Activated CD8-positive, alpha-beta memory T cell treated with anti-CD3 and anti-CD28 coated beads, Interleukin-2, amount 50 U/mL, for 48 hours (primary cell): ENCODE data around the gene RNASE12.
"Not testable (repeated sequence)": the region's sequence is repeated elsewhere in the genome, so short reads cannot be mapped to it uniquely, and the experiment has no call there.

ENCODE experiments used
- DNase-seq: peaks from one replicate; pipeline ENCODE4 v3.0.0-alpha.2; 2020

The RNASE12 gene, protein sequence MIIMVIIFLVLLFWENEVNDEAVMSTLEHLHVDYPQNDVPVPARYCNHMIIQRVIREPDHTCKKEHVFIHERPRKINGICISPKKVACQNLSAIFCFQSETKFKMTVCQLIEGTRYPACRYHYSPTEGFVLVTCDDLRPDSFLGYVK

DNA sequence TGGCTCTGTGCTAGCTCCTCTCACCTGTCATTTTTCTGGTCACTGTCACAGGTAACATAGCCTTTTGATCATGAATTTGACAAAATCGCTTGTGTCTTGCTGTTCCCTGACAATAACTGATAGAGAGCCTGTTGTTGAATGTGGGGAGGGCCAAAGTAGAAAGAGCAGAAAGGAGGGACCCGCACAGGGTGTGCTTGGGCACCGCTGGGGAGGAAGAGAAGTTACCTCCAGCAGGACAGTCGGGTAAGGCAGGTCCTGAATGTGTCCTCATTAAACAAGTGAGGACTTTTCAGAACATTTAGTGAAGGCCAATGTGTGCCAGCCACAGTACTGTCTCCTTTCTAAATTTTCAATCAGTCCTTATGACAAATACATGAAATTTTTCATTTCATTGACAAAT is at the start of gene RNASE12:
Gene RNASE12 (minus strand): TSS at position 142 of the 400 bp plus-strand sequence. CDS start 653 bp downstream, outside the sequence.
- no peak for DNase-seq

DNA sequence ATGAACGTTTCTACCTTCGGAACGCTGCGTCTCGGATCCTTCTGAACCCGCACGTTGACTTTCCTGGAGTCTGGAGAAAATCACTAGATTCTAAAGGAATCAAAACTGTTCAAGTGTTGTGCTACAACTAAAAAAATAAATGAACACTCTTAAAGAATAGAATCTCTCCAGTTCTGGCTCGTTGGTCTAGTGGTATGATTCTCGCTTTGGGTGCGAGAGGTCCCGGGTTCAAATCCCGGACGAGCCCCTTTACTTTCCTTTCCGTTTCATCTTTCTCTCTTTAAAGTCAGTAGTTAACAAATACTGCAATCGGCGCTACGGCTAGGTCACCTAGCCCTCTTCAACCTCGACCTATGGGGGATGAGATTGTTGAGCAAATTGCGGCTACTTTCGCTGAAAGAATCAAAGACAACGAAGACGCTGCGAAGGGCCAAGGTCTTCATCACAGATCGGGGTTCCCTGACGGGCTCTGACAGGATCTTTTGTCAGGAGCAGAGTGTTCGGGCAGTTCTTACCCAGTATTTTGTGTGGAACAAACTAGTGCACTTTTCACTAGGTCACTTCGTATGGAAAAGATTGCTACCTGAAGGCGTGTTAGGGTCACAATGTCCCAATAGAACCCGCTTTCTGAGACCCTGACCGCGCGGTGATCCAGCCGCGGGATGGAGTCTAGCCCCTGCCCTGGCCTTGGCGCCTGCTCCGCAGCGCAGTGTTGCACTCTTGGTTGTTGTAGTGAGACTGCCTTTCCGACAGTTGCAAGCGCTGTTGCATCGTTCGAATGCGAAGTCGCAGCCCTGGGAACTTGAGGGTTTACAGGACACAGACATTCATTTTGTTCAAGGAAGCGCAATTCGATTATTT is 41.9 kb upstream of the RNASE12 start:
- peak; percentile 87 for DNase-seq

DNA sequence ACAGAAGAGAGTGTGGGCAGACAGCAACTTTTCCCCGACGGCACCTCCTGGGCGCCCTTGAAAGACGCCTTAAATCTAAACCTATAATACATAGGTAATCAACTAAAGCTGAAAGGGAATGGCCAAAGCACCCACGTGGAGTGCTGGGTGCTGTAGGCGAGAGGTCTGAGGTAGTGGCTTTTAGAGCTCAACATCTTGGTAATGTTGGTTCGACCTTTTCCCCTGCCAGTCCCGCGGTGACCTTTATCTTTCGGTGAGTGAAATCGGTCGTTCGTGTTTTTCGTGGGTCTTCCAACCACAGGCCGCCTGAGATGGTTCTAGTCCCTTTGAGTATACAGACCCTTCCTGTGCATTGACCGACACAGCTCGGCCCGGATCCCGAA is 41.3 kb upstream of the RNASE12 start:
- peak; percentile 77 for DNase-seq

DNA sequence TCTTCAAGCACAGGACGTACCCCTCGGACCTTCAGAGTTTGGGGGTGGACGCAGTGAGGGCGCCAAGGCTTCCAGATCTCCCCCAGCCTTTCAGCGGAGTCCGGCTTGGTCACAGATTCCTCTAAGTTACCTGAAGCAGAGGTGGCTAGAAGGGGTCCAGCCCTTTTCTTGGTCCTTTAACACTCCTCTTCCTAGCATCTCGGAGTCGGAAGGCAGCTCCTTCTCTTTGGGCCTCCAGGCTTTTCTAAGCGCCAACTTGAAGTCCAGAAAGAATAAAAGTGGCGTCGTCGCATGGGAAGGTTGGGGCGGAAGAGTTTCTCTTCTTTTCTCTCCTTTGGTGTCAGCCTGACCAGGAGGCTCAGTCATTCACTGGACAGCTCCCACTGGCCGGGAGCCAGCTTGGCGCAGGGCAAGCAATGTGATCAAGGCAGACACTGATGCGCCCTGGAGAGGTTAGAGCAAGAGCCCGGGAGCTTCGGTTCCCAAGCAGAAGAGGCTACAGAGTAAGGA is 40.8 kb upstream of the RNASE12 start:
- DNase-seq, result peak; percentile 66

DNA sequence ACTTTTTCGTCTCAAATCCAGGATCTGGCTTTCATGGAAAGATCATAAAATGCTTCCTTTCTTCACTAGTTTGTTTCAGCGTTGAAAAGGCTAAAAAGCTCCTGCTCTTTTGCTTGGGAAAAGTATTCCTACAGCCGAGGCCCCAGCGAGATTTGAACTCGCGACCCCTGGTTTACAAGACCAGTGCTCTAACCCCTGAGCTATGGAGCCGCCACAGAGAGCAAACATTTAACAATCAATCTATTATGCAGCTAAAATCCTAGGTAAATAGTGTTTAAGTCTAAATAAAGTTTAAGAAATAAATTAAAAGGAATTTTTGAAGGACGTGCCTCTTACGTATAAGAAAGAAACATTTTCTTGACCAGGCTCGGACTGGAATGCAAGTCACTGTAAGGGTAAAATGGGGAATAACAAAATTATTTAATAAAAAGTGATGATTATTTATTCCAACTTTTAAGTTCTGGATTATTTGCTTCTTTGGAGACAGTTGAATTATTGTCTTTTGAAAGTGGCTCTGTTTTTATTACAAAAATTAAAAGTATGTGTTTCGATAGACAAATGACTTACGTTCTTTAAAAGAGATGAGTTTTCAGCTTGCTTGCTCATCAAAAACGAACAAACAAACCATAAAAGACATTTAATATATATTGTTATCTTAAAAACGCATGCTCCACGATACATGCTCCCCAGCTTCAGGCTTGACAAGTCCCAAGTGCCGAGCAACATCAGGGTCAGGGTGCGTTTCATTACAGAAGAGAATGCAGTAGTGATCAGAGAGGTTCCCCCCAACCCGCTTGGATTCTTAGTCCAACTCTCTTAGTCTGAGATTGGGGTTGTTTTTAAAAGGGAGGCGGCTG is 40.1 kb upstream of the RNASE12 start:
- peak; percentile 86 for DNase-seq

DNA sequence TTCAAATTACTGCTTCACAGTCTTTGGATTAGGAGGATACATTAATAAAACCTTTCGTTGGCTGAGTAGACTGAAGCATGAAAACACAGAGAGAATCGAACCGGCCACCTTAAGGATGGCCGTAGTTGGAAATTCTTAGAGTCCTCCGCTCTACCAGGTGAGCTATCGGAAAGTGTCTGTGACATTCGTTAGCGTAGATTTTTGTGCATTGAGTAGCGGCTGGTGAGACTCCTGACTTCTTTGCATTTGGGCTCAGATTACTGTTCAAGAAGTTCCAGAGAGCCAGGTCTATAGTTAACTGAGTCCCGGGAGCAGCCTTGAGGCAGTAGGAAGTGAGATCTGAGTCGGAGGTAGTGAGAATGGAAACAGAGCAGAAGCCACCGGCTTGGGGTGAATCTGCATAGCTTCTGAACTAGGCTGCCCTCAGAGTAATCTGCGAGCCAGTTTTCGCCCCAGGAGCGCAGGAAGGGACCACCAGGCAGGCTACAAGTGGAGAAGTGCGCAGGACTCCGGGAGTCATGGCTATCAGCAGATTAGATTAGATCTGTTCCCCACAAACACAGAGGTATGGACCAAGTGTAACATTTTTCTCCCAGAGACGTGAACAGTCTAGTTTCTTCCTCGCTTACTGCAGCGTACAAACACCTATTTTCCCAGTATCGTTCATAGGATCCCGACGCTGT is 39.3 kb upstream of the RNASE12 start:
- peak; percentile 83 for DNase-seq

- DNase-seq, result no peak
These were observed 37.1 kb upstream of the RNASE12 start for GRCh38 chr14:20628063-20628854.

GRCh38 chr14:20627346-20628027 is 36.3 kb upstream of the RNASE12 start:
- no peak for DNase-seq

DNA sequence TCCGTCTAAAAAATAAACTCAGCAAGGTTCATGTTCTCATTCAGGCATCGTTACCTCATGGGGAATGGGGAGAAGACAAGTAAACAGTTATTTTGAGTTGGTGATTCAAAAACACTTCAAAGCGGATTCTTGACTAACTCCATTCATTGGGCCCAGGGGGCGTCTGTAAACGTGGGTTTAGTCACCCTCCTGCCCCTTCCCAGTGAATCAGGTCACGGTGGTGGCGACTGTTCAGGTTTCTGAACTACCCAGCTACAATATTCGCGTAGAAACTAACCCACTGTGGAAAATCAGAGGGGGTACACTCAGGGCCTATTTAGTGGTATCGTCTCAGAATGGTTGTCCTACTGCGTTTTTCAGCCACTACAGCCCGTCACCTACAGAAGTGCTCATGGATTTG is 35.1 kb upstream of the RNASE12 start:
- no peak for DNase-seq

DNA sequence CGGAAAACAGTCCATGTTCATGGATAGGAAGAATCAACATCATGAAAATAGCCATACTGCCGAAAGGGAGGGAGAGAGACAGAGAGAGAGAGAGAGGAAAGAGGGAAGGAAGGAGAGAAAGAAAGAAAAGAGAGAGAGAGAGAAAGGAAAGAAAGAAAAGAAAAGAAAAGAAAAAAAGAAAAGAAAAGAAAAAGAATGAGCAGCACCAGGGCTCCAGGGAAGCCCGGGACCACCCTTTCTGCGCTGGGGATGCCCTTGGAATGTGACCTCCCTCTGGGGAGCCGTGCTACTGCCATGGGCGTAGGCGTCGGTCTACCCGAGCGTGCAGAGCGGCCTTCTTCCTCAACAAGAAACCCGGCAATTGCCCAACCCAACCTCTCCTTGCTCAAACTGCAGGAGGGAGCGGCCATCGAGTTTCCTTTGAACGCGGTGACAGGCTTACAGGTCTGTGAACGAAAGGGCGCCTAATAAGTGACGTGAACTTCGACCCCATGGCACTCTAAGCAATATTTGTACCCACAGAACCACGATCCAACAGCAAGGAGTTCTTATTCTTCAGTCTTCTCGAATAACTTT is 33.4 kb upstream of the RNASE12 start:
- DNase-seq, result peak; percentile 76

- no peak for DNase-seq
These were observed 32.6 kb upstream of the RNASE12 start for GRCh38 chr14:20623798-20624197.

DNA sequence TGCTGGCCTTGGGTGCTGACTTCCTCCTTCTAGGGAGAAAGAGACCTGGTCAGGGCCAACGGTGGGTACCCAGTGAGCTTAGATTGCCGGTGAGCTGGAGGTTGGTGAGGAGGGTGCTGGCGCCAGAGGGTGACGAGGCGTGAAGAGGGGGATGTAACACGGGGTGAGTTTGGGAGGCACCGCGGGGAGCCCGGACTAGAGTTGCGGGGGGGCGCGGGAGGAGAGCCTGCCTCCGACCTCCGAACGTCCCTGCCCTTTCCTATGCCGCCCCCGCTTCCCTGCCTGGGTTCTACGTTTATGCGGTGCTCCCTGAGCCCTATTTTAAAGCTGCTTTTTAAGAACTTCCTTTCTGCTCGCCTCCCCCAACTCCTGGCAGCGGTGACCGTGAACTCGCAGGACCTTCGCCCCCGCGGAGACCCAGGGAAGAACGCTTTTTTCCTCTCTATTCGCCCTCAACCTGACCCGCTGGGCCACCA is 31.7 kb upstream of the RNASE12 start:
- DNase-seq, result no peak

DNA sequence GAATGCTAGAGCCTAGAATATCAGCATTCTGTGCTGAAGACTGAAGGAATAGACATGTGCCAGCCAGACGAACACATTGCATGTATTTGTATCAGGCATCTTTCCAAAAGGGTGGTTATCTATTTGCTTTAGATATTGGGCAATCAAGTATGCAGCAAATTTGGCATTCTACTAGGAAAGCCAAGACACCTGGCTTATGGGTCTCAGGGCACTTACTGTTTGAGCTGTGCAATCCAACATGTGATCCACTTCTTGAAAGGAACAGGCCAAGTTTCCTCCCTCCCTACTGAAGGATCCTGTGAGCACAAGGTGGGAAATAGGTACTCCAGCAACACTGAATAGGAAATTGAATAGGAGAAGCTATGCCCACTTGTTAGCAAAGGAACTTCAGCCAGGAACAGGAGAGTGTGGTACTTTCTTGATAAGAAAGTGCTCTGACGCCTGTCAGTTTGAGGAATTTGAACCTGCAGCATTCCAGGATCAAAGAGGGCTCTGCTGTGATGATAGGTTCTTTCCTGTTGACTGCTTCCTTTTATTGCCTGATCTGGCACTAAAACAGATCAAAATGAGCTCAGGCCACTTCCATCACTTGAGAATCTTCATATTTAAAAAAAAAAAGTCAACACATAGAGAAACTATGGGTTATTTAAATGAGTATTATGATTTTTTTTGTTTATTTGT is 29.8 kb upstream of the RNASE12 start:
- no peak for DNase-seq

GRCh38 chr14:20619688-20620087 is 28.5 kb upstream of the RNASE12 start:
- DNase-seq, result not testable (repeated sequence)

DNA sequence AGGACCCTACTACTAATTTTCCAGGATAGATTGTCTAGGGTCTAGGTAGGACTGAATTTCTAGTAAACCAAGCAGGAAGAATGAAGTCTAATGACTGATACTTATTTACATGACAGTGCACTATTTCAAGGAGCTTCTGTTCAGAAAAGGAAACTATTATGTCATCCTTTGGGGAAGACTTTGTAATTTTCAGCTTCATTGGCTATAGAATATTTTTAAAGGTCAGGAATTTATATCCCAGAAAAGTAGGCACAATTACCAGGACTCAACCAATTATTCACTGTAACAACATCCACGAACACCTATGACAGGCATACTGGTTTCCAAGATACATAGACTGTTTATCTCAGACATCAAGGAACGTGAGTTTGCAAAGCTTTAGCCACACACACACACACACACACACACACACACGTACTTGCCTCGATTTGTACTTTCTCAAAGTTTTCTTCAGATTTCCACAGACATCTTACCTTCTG is 27.1 kb upstream of the RNASE12 start:
- no peak for DNase-seq

DNA sequence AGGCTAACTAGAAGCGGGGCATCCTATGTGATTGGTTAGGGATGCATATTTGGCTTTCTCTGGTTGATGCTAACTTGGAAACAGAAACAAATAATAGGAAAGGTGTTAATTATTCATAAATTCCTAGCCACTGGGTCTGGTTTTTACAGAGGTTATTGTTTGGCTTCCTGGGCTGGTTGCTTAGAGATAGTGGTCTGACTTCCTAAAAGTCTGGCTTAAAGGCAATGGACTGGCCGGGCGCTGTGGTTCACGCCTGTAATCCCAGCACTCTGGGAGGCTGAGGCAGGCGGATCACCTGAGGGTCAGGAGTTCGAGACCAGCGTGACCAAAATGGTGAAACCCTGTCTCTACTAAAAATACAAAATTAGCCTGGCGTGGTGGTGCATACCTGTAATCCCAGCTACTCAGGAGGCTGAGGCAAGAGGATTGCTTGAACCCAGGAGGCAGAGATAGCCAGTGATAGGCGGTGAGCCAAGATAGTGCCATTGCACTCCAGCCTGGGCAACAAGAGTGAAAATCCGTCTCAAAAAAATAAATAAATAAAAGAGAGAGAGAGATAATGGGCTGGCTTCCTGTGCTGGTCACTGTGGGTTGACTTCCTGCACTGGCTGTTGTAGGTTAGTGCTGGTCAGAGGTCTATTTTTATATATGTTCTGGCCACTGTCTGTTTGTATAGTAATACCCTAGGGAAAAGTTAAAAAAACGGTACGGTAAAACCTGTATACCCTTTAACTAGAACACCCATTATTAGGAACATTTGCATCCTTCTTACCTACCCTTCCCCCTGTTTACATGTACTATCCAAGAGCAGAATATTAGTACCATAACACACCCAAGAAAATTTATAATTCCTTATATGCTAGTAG is 26.2 kb upstream of the RNASE12 start:
- no peak for DNase-seq

DNA sequence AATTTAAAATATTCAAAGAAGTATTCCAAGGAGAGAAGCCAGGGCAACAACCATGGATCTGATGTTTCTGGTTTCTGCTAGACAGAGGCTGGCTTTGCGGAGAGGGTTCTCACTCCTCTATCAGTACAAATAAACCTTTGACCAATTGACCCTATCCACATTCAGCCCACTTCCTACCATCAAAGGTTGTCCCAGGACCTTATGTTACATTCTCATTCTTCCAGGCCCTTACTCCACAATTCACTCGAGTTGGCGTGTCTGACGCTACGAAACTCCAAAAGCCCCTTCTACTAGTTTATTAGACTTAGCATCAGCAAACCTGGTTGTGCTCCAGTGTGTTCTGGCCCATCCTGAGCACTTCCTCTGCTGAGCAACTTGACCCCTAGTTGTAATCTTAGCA is 24.8 kb upstream of the RNASE12 start:
- no peak for DNase-seq

DNA sequence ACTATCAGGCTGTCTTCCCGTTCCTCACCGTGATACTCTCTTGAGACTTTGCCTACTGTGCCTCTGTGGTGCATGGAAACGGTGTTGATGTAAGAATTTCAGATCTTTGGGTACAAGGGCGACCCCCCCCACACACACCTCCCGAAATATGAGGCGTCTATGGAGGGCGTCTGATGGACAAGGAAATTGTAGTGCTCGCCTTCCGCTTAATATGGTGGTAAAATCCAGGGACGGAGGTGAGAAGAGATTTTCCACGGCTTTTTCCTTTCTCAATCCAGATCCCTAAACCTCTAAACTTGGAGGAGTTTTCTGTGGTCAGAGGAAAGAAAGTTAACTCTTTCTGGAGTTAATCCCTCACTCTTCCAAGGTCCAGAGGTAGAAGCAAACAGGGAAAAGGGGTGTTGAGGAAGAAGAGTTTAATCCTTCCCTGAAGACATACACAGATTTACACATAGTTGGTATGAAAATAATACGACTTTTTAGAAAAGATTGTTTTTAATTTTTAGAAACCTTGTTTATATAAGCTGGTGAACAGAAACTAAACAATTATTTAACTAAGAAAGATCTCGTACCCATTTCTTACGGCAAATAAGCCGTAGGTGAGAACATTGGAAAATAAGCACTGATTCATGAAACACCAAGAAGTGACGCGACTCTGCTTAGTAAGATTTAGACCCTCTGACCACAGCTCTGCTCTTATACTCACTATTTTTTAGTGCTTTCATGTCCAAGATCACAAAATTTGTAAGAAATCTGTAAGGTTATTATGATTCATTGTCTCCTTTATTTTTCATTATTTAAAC is 23.1 kb upstream of the RNASE12 start:
- peak; percentile 63 for DNase-seq
